GM20000 (cell line): Measurements from ENCODE around the gene ARHGAP26.
A peak's percentile ranks its signal among the peaks of the same experiment; 100 is the strongest.

Source experiments
- DNase-seq: peaks from one replicate; pipeline ENCODE4 v3.0.0; 2012; ENCODE audit warnings: low spot score
- CTCF ChIP-seq: IDR thresholded peaks from 2 replicates; pipeline ENCODE4 v1.5.1; 2012; ENCODE audit warnings: mild to moderate bottlenecking, control low read depth; ENCODE audit errors: extremely low read depth, missing control alignments

ARHGAP26 gene

GRCh38 chr5:142743592-142744441, 26.4 kb upstream of the ARHGAP26 start:
- no peak for DNase-seq
- TF ChIP-seq CTCF, result no peak

- DNase-seq, result no peak
- TF ChIP-seq CTCF, result no peak
Measured at GRCh38 chr5:142745268-142745667, 24.9 kb upstream of the ARHGAP26 start.

GRCh38 chr5:142746532-142747433, 23.4 kb upstream of the ARHGAP26 start:
- DNase-seq, result no peak
- TF ChIP-seq CTCF, result no peak

DNA sequence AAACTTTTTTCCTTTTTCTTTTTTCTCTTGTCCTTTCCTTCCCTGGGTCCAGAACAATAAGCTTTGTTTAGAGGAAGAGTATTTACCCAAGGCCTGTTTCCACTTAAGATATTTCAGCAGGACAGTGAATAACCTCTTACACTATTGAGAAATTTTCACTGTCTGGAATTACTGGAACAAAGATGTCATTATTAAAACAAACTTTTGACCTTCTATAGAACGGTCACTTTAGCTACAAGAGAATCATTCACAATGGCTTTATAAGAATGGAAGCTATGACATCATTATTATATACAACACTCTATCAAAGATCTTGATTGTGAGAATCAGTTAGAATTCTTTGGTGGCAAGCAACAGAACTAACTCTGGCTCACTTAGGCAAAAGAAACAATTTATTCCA, 22.0 kb upstream of the ARHGAP26 start:
- no peak for TF ChIP-seq CTCF
- DNase-seq, result no peak

GRCh38 chr5:142748568-142749249, 21.5 kb upstream of the ARHGAP26 start:
- DNase-seq, result peak; percentile 39
- TF ChIP-seq CTCF, result peak; percentile 97

DNA sequence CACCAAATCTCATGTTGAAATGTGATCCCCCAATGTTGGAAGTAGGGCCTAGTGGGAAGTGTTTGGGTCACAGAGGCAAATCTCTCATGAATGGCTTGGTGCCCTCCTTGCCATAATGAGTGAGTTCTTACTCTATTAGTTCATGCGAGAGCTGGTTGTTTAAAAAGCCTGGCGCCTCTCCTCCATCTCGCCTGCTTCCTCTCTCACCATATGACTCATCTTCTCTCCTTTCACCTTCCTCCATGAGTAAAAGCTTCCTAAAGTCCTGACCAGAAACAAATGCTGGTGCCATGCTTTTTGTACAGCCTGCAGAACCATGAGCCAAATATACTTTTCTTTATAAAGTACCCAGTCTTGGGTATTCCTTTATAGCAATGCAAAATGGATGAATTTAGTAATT, 20.9 kb upstream of the ARHGAP26 start:
- no peak for TF ChIP-seq CTCF
- DNase-seq, result no peak
